Endothelial cell of umbilical vein (primary cell): ENCODE data around the gene SCAMP4. TPM values are rescaled to one million over a fixed set of nuclear protein-coding genes. Genes with fewer than 3 reads are reported as not detected.

Source experiments
- BruUV-seq: library from RNA; stranded (reverse); fragments of 400-500 nt; replicated peaks from 2 replicates; lab custom pipeline; 2021; lab: Mats Ljungman, UMichigan
- CTCF ChIA-PET: fragments of 300-600, 350-600 bp; sonication (Branson Sonifier 250); formaldehyde crosslinking; loops from one replicate; lab custom pipeline; 2021; ENCODE audit warnings: antibody characterized with exemption, inconsistent platforms; lab: Charles Lee
- POLR2A ChIA-PET: fragments of 300-600, 350-600 bp; sonication (Branson Sonifier 250); formaldehyde crosslinking; loops from one replicate; lab custom pipeline; 2021; ENCODE audit warnings: antibody characterized with exemption, inconsistent platforms; lab: Charles Lee
- DNase-seq: peaks from one replicate; pipeline ENCODE4 v3.0.0-alpha.2; 2011; ENCODE audit warnings: low read depth, low spot score
- FAIRE-seq: peaks from 2 replicates; lab custom pipeline; 2011; peaks lifted over from hg19 to GRCh38; lab: Jason Lieb, UNC
- H2AFZ ChIP-seq: 2 replicates; pipeline ENCODE4 v1.6.0; 2012; ENCODE audit warnings: low read depth, low read length, control low read depth, inconsistent platforms
- H3K27ac ChIP-seq: 2 replicates; pipeline ENCODE4 v1.5.1; 2011; ENCODE audit warnings: low read depth, mild to moderate bottlenecking, control low read depth, low read length, moderate library complexity; ENCODE audit not compliant: insufficient read depth
- H3K27me3 ChIP-seq, 2 experiments: 2 replicates each; pipeline versions ENCODE4 v1.6.0 to v1.6.1; 2011; ENCODE audit warnings: low read length in 2 of 2, mixed read lengths in 1 of 2; ENCODE audit not compliant: control insufficient read depth in 2 of 2, insufficient read depth in 2 of 2
- H3K36me3 ChIP-seq, 2 experiments: 2 replicates in 1 of 2; 3 replicates in 1 of 2; pipeline ENCODE4 v1.5.1; 2011; ENCODE audit warnings: low read length in 2 of 2, mild to moderate bottlenecking in 1 of 2, moderate library complexity in 1 of 2; ENCODE audit not compliant: control insufficient read depth in 2 of 2, insufficient read depth in 2 of 2; ENCODE audit errors: extremely low read depth in 1 of 2
- H3K4me1 ChIP-seq: 3 replicates; pipeline ENCODE4 v1.5.1; 2011; ENCODE audit warnings: mild to moderate bottlenecking, low read length; ENCODE audit not compliant: control insufficient read depth, insufficient read depth; ENCODE audit errors: extremely low read depth
- H3K4me2 ChIP-seq: 2 replicates; pipeline ENCODE4 v1.6.1; 2011; ENCODE audit warnings: low read length, control low read depth, mixed read lengths; ENCODE audit not compliant: insufficient read depth
- H3K4me3 ChIP-seq, 3 experiments: fragments of 200-600 bp in 1 of 3; sonication (generic), shearing (Covaris generic) in 1 of 3; replicated peaks in 1 of 3; 2 replicates each; pipeline ENCODE4 v1.5.1; 2011 to 2016; ENCODE audit warnings: control low read depth in 3 of 3, low read length in 3 of 3, mild to moderate bottlenecking in 2 of 3, inconsistent platforms in 1 of 3, low read depth in 1 of 3, moderate library complexity in 1 of 3; ENCODE audit not compliant: insufficient read depth in 1 of 3
- H3K79me2 ChIP-seq: 2 replicates; pipeline ENCODE4 v1.6.0; 2012; ENCODE audit warnings: low read length, inconsistent platforms; ENCODE audit not compliant: control insufficient read depth, insufficient read depth
- H3K9ac ChIP-seq: replicated peaks from 2 replicates; pipeline ENCODE3; 2011; ENCODE audit warnings: low read length, control low read depth; ENCODE audit not compliant: insufficient read depth; ENCODE audit errors: extremely low read depth
- H3K9me1 ChIP-seq: replicated peaks from 3 replicates; pipeline ENCODE4 v1.6.0; 2011; ENCODE audit warnings: mild to moderate bottlenecking, low read length; ENCODE audit not compliant: control insufficient read depth, insufficient read depth; ENCODE audit errors: extremely low read depth
- H3K9me3 ChIP-seq: replicated peaks from 2 replicates; pipeline ENCODE4 v1.5.1; 2012; ENCODE audit warnings: low read length, inconsistent platforms; ENCODE audit not compliant: control insufficient read depth, insufficient read depth
- H4K20me1 ChIP-seq: replicated peaks from 2 replicates; pipeline ENCODE3; 2011; ENCODE audit warnings: mild to moderate bottlenecking, low read length; ENCODE audit not compliant: control insufficient read depth, insufficient read depth; ENCODE audit errors: extremely low read depth
- CTCF ChIP-seq, 2 donors: IDR thresholded peaks; 1 replicate in 1 of 2; 2 replicates in 1 of 2; pipeline ENCODE4 v1.5.1; 2011; ENCODE audit warnings: low read length in 2 of 2, mild to moderate bottlenecking in 2 of 2, moderate library complexity in 2 of 2, control low read depth in 1 of 2, inconsistent platforms in 1 of 2, low read depth in 1 of 2; ENCODE audit not compliant: insufficient read depth in 1 of 2; ENCODE audit errors: extremely low read depth in 1 of 2
- EZH2 ChIP-seq: IDR thresholded peaks from 2 replicates; pipeline ENCODE4 v1.6.1; 2012; ENCODE audit warnings: borderline replicate concordance, low read depth, mild to moderate bottlenecking, moderate library complexity, low read length, inconsistent platforms; ENCODE audit not compliant: severe bottlenecking
- GATA2 ChIP-seq: IDR thresholded peaks from 2 replicates; pipeline ENCODE4 v1.7.0; 2011; ENCODE audit warnings: low read depth, mild to moderate bottlenecking, moderate library complexity, mixed read lengths, low read length; ENCODE audit not compliant: insufficient read length, insufficient read depth
- MAX ChIP-seq: IDR thresholded peaks from 2 replicates; pipeline ENCODE4 v1.6.1; 2011; ENCODE audit not compliant: insufficient read depth, insufficient read length
- POLR2A ChIP-seq: IDR thresholded peaks from 2 replicates; pipeline ENCODE4 v1.6.1; 2012; ENCODE audit warnings: low read depth, mild to moderate bottlenecking, control low read depth, low read length
- POLR2AphosphoS5 ChIP-seq: IDR thresholded peaks from 2 replicates; pipeline ENCODE4 v1.6.1; 2012; ENCODE audit warnings: low read depth, mild to moderate bottlenecking, control low read depth, low read length, moderate library complexity; ENCODE audit not compliant: insufficient read depth
- dilution Hi-C: fragments of 300-500 bp; cut with MboI; formaldehyde crosslinking; loops from one replicate; pipeline ENCODE4 v1.15.0; 2019; ENCODE audit warnings: low sequenced_read_pairs; ENCODE audit not compliant: extremely low pct_ligation_motif_present
- intact Hi-C: fragments of 100-400 bp; cut with micrococcal nuclease; formaldehyde crosslinking; loops from one replicate; pipeline ENCODE4 v1.10.0; 2022
- polyA plus RNA-seq, 4 experiments: library from polyadenylated mRNA; depleted of rRNA in 3 of 4; stranded (reverse) in 3 of 4; unstranded in 1 of 4; fragments of >200 nt; gene quantifications; 2 replicates each; pipeline versions ENCODE4 v1.2.1 to v1.2.3, GENCODE V29; 2011 to 2012; ENCODE audit warnings: missing spikeins in 1 of 4
- total RNA-seq: library from RNA; stranded (reverse); gene quantifications from 2 replicates; pipeline ENCODE4 v1.2.3, GENCODE V29; 2021

SCAMP4 gene
- total and polyA plus RNA-seq, 2 donors (not counting 3 experiments of a cell fraction or from before 2014, with no cell fraction given): 24.4 to 68.2 TPM

GRCh38 chr19:1956868-1957492 is 51.8 kb downstream of the SCAMP4 start:
- DNase-seq: no peak
- no peaks in the 10 kb centered on the region for H4K20me1 ChIP-seq
- no TSS peak for BruUV-seq
- no peak overlapping the region for H2AFZ ChIP-seq
- no peaks in the 10 kb centered on the region for H3K27me3 ChIP-seq
- H3K9me3 ChIP-seq: no peaks in the 10 kb centered on the region
- no peak overlapping the region for H3K9ac ChIP-seq
- no peaks in the 10 kb centered on the region for H3K9me1 ChIP-seq
- no peak for FAIRE-seq
- intact Hi-C loops: no loop called here
- H3K27ac ChIP-seq: no peak overlapping the region
- TF ChIP-seq GATA2 (no peak), EZH2 (no peak), POLR2AphosphoS5 (no peak), POLR2A (no peak), MAX (no peak)
- no peaks in the 10 kb centered on the region for H3K4me1 ChIP-seq
- dilution Hi-C loops: no loop called here
- POLR2A ChIA-PET: no interaction called here
- CTCF ChIA-PET: interaction anchor here (1.6 kb wide), 1 partner anchor 27 kb away, joined by 4 read pairs; no protein-coding TSS in a partner anchor
- no peak overlapping the region for H3K4me3 ChIP-seq
- H3K4me2 ChIP-seq: no peak overlapping the region
- peaks cover 67% of the 10 kb centered on the region for H3K79me2 ChIP-seq
- peaks cover 0 to 9% of the 10 kb centered on the region in 2 experiments for H3K36me3 ChIP-seq

GRCh38 chr19:1957562-1958248 is 52.5 kb downstream of the SCAMP4 start:
- no peak for FAIRE-seq

More at GRCh38 chr19:1957562-1958248, 52.5 kb downstream of the SCAMP4 start:
- no TSS peak for BruUV-seq
- Histone ChIP-seq H3K9me3 (no peaks in the 10 kb centered on the region), H3K79me2 (peaks cover 63% of the 10 kb centered on the region), H3K9me1 (no peaks in the 10 kb centered on the region), H3K27ac (no peak overlapping the region), H3K36me3 (peaks cover 0 to 11% of the 10 kb centered on the region in 2 experiments), H3K4me3 (no peak overlapping the region), H3K9ac (no peak overlapping the region), H4K20me1 (no peaks in the 10 kb centered on the region), H2AFZ (no peak overlapping the region), H3K27me3 (no peaks in the 10 kb centered on the region), H3K4me2 (no peak overlapping the region), H3K4me1 (no peaks in the 10 kb centered on the region)
- dilution Hi-C loops: no loop called here
- POLR2A ChIA-PET: no interaction called here
- intact Hi-C loops: no loop called here
- CTCF ChIA-PET: interaction anchor here (1.6 kb wide), 1 partner anchor 28 kb away, joined by 4 read pairs; no protein-coding TSS in a partner anchor
- no peak for DNase-seq
- no peak for TF ChIP-seq CTCF (IDR thresholded peaks at IDR 0.05; ENCODE audit: extremely low read depth in 1 of 2, insufficient read depth in 1 of 2, low read depth in 1 of 2, low read length in 2 of 2)
